SK-N-SH (cell line): ENCODE results near the gene SLC47A2.

Source experiments
- CTCF ChIP-seq: fragments of 200-600 bp; sonication (generic); IDR thresholded peaks from 2 replicates; pipeline ENCODE4 v1.6.1; 2017; ENCODE audit warnings: antibody characterized with exemption, mild to moderate bottlenecking, moderate library complexity
- ELF1 ChIP-seq: IDR thresholded peaks from 2 replicates; pipeline ENCODE4 v1.4.0; 2012
- EP300 ChIP-seq, 2 experiments: IDR thresholded peaks; 2 replicates each; pipeline versions ENCODE4 v1.4.0 to v1.6.1; 2012; ENCODE audit warnings: borderline replicate concordance in 1 of 2, low read depth in 1 of 2, low read length in 1 of 2
- JUND ChIP-seq: IDR thresholded peaks from 2 replicates; pipeline ENCODE4 v1.4.0; 2012
- MAX ChIP-seq: IDR thresholded peaks from 2 replicates; pipeline ENCODE4 v1.4.0; 2012; ENCODE audit warnings: low read depth
- MEF2A ChIP-seq: IDR thresholded peaks from 2 replicates; pipeline ENCODE4 v1.4.0; 2012; ENCODE audit warnings: low read depth, borderline replicate concordance
- POLR2AphosphoS5 ChIP-seq: IDR thresholded peaks from 2 replicates; pipeline ENCODE4 v1.6.1; 2012; ENCODE audit warnings: low read depth, low read length
- RAD21 ChIP-seq: IDR thresholded peaks from 2 replicates; pipeline ENCODE4 v1.6.1; 2012; ENCODE audit warnings: mild to moderate bottlenecking, low read length
- SMC3 ChIP-seq: IDR thresholded peaks from 2 replicates; pipeline ENCODE4 v1.6.1; 2012; ENCODE audit warnings: low read depth, low read length, improper control_type of control experiment
- TCF12 ChIP-seq: IDR thresholded peaks from 2 replicates; pipeline ENCODE4 v1.4.0; 2012
- USF1 ChIP-seq: IDR thresholded peaks from 2 replicates; pipeline ENCODE4 v1.4.0; 2012; ENCODE audit warnings: low read depth, borderline replicate concordance
- USF2 ChIP-seq: fragments of 150-350 bp; IDR thresholded peaks from 2 replicates; pipeline ENCODE4 v1.6.1; 2017; ENCODE audit warnings: antibody characterized with exemption, low read length, low read depth, borderline replicate concordance
- YY1 ChIP-seq: IDR thresholded peaks from 2 replicates; pipeline ENCODE4 v1.4.0; 2012; ENCODE audit warnings: low read depth, mild to moderate bottlenecking

- TF ChIP-seq YY1 (no peak), CTCF (no peak), TCF12 (no peak), POLR2AphosphoS5 (no peak), ELF1 (no peak), USF1 (no peak), USF2 (no peak), SMC3 (no peak), EP300 (IDR thresholded peaks at IDR 0.05; ENCODE audit: borderline replicate concordance in 1 of 2, low read depth in 1 of 2, low read length in 1 of 2) (no peak), JUND (no peak), MEF2A (no peak), RAD21 (no peak), MAX (no peak)
Observed at GRCh38 chr17:19755821-19756510, 39.6 kb upstream of the SLC47A2 start.
